Measurements from ENCODE around the gene INHBB. TPM values are rescaled to one million over a fixed set of nuclear protein-coding genes. Genes with fewer than 3 reads are reported as not detected.
A peak's percentile ranks its signal among the peaks of the same experiment; 100 is the strongest.

The INHBB gene
- total and polyA plus RNA-seq, 8 donors, result 0.37 to 7.2 (median 0.89) TPM; not detected in 1

GRCh38 chr2:120314690-120315366, 31.1 kb upstream of the INHBB start:
- no peaks in the 10 kb centered on the region for H3K9me3 ChIP-seq
- no peak overlapping the region for H3K4me3 ChIP-seq
- DNase-seq, result peak; percentile 44 to 64
- no peaks in the 10 kb centered on the region for H3K36me3 ChIP-seq
- 82 to 85% (median 83%) methylated on average over 19 of the region's 19 CpGs for WGBS, 5 donors
- H3K4me1 ChIP-seq, result peaks cover 14 to 34% (median 22%) of the 10 kb centered on the region in 4 donors
- TF ChIP-seq POLR2A (IDR thresholded peaks at IDR 0.05) (no peak), CTCF (IDR thresholded peaks at IDR 0.05) (no peak), POLR2AphosphoS5 (IDR thresholded peaks at IDR 0.05) (no peak), EP300 (IDR thresholded peaks at IDR 0.05) (no peak)
- intact Hi-C loops (cut with DNase I; ENCODE audit: low total_unique reads), result loop anchor here (10.0 kb wide), 1 partner anchor 80 kb away; no protein-coding TSS in a partner anchor
- no peak overlapping the region for H3K27ac ChIP-seq
- no peaks in the 10 kb centered on the region for H3K27me3 ChIP-seq

- peaks cover 14 to 34% (median 22%) of the 10 kb centered on the region in 4 donors for H3K4me1 ChIP-seq
- H3K36me3 ChIP-seq, result no peaks in the 10 kb centered on the region
- TF ChIP-seq POLR2A (IDR thresholded peaks at IDR 0.05) (no peak), CTCF (IDR thresholded peaks at IDR 0.05) (no peak), POLR2AphosphoS5 (IDR thresholded peaks at IDR 0.05) (no peak), EP300 (IDR thresholded peaks at IDR 0.05) (no peak)
- no peaks in the 10 kb centered on the region for H3K9me3 ChIP-seq
- 89 to 95% (median 94%) methylated on average over 16 to 17 of the region's 17 CpGs for WGBS, 5 donors
- H3K27me3 ChIP-seq, result no peaks in the 10 kb centered on the region
- H3K27ac ChIP-seq, result no peak overlapping the region
- no peak overlapping the region for H3K4me3 ChIP-seq
- DNase-seq, result no peak
- intact Hi-C loops (cut with DNase I; ENCODE audit: low total_unique reads), result loop anchor here (10.0 kb wide), 1 partner anchor 81 kb away; no protein-coding TSS in a partner anchor
Observed at GRCh38 chr2:120315367-120316033, 30.4 kb upstream of the INHBB start.

- no peak for DNase-seq
- 91 to 99% (median 93%) methylated on average over 5 of the region's 5 CpGs for WGBS, 5 donors
- Histone ChIP-seq H3K27me3 (no peaks in the 10 kb centered on the region), H3K4me1 (peaks cover 14 to 34% (median 22%) of the 10 kb centered on the region in 4 donors), H3K4me3 (no peak overlapping the region), H3K36me3 (no peaks in the 10 kb centered on the region), H3K27ac (no peak overlapping the region), H3K9me3 (no peaks in the 10 kb centered on the region)
- intact Hi-C loops (cut with DNase I; ENCODE audit: low total_unique reads), result loop anchor here (10.0 kb wide), 1 partner anchor 81 kb away; no protein-coding TSS in a partner anchor
- no peak for TF ChIP-seq POLR2A (IDR thresholded peaks at IDR 0.05)
- no peak for TF ChIP-seq CTCF (IDR thresholded peaks at IDR 0.05)
- no peak for TF ChIP-seq POLR2AphosphoS5 (IDR thresholded peaks at IDR 0.05)
Observed at GRCh38 chr2:120316071-120316470, 29.9 kb upstream of the INHBB start.

- DNase-seq, result no peak
- Histone ChIP-seq H3K27me3 (no peaks in the 10 kb centered on the region), H3K36me3 (no peaks in the 10 kb centered on the region), H3K9me3 (no peaks in the 10 kb centered on the region), H3K4me1 (peaks cover 14 to 34% (median 22%) of the 10 kb centered on the region in 4 donors), H3K4me3 (no peak overlapping the region), H3K27ac (no peak overlapping the region)
- no peak for TF ChIP-seq CTCF (IDR thresholded peaks at IDR 0.05)
- no peak for TF ChIP-seq POLR2AphosphoS5 (IDR thresholded peaks at IDR 0.05)
- no peak for TF ChIP-seq POLR2A (IDR thresholded peaks at IDR 0.05)
- no peak for TF ChIP-seq EP300 (IDR thresholded peaks at IDR 0.05)
- WGBS, 5 donors, result 88 to 94% (median 93%) methylated on average over 15 of the region's 15 CpGs
- intact Hi-C loops (cut with DNase I; ENCODE audit: low total_unique reads), result loop anchor here (10.0 kb wide), 1 partner anchor 82 kb away; no protein-coding TSS in a partner anchor
Observed at GRCh38 chr2:120316528-120317179, 29.3 kb upstream of the INHBB start.

All from stomach (tissue), 9 donors.